HFFc6 (cell line): Measurements from ENCODE around the gene TIMM10. TPM values are rescaled to one million over a fixed set of nuclear protein-coding genes. Genes with fewer than 3 reads are reported as not detected.

Experiments used
- DNase-seq: peaks from one replicate; pipeline ENCODE4 v3.0.0-alpha.2; 2018
- H3K27ac Mint-ChIP-seq: 2 replicates; pipeline ENCODE4 v1.8.0; 2020; ENCODE audit warnings: mild to moderate bottlenecking, mixed read lengths
- H3K27me3 Mint-ChIP-seq: 2 replicates; pipeline ENCODE4 v1.8.0; 2021; ENCODE audit warnings: mild to moderate bottlenecking, moderate library complexity, mixed read lengths; ENCODE audit not compliant: insufficient read depth
- H3K36me3 Mint-ChIP-seq: 2 replicates; pipeline ENCODE4 v1.8.0; 2021; ENCODE audit warnings: low read depth, mixed read lengths
- H3K4me1 Mint-ChIP-seq: 2 replicates; pipeline ENCODE4 v1.8.0; 2020; ENCODE audit warnings: low read depth, mixed read lengths
- H3K4me3 Mint-ChIP-seq: 2 replicates; pipeline ENCODE4 v1.8.0; 2020; ENCODE audit warnings: mild to moderate bottlenecking, moderate library complexity, mixed read lengths
- H3K9me3 Mint-ChIP-seq: 2 replicates; pipeline ENCODE4 v1.8.0; 2020; ENCODE audit warnings: mild to moderate bottlenecking, mixed read lengths
- total RNA-seq, 6 experiments: library from RNA; stranded (reverse); fragmentation: NEBNext Ultra II Directional; extraction: Animal tissue kit (Norgen Biotek cat#: 25700); gene quantifications; 2 replicates in 1 of 6; 3 replicates in 5 of 6; pipeline ENCODE4 v1.2.3, GENCODE V29; 2021
- TF ChIP-seq, protein P1 (sequence below): fragments of 200-600 bp; sonication (generic); IDR thresholded peaks from 2 replicates; pipeline ENCODE4 v1.5.0; 2021; ENCODE audit warnings: antibody characterized with exemption, mild to moderate bottlenecking

The TIMM10 gene
- total RNA-seq, 6 experiments from 2014 or later, result 43.6 to 72.9 (median 58.4) TPM

DNA sequence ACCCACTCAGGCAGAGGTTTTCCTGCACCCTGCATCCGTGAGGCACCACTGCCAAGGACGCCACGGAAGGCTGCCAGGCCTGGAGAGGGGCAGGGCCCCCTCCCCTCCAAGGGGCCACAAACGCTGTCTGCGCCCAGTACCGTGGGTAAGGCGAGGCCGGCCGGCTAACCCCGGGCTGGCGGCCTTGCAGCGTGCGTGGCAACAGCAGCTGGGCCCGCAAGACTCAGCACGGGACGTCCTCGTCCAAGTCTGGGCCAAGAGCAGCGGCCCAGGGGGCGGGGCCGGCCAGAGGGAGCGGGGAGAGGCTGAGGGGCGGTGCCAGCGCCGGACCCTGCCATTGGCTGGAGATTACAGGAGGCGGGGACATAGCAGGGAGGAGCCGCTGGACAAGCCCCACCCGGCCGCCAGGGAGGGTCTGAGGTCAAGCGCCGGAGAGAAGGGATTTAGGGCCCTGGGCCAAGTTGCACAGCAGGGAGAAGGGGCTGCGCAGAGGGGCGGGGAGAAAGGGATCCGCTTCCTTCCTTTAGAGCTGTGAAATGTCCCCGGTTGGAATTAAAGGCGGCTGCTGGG is 31.1 kb downstream of the TIMM10 start:
- H3K27ac Mint-ChIP-seq, result no peak overlapping the region; the same call in 1 of the 2 replicates
- peaks cover 5% of the 10 kb centered on the region for H3K36me3 Mint-ChIP-seq
- DNase-seq, result peak; percentile 70
- peaks cover 14% of the 10 kb centered on the region for H3K4me1 Mint-ChIP-seq
- peak overlapping the region; percentile 70 for H3K4me3 Mint-ChIP-seq
- TF ChIP-seq, protein P1, sequence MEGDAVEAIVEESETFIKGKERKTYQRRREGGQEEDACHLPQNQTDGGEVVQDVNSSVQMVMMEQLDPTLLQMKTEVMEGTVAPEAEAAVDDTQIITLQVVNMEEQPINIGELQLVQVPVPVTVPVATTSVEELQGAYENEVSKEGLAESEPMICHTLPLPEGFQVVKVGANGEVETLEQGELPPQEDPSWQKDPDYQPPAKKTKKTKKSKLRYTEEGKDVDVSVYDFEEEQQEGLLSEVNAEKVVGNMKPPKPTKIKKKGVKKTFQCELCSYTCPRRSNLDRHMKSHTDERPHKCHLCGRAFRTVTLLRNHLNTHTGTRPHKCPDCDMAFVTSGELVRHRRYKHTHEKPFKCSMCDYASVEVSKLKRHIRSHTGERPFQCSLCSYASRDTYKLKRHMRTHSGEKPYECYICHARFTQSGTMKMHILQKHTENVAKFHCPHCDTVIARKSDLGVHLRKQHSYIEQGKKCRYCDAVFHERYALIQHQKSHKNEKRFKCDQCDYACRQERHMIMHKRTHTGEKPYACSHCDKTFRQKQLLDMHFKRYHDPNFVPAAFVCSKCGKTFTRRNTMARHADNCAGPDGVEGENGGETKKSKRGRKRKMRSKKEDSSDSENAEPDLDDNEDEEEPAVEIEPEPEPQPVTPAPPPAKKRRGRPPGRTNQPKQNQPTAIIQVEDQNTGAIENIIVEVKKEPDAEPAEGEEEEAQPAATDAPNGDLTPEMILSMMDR, result 0 out of 2 replicates have a peak, but pooled peaks have one; percentile 18
- H3K9me3 Mint-ChIP-seq, result no peaks in the 10 kb centered on the region
- no peaks in the 10 kb centered on the region for H3K27me3 Mint-ChIP-seq

DNA sequence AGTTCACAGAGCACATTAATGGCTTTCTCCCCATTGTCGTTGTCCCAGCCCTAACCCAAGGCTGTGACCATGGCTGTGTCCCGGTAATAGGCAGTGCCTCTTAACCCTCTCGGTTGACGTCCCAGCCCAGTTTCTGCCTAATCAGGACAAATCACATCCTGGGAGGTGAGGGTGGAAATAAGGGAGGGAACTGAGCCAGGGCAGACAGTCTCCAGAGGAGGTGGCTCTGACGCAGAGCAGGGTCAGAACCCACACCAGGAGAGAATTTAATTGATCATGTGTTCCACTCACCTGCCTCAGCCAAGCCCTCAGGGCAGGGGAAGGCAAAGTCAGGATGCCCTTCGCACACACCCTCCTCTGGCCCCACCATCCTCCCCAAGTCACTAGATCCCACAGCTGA is 32.0 kb downstream of the TIMM10 start:
- TF ChIP-seq, protein P1, result no peak
- no peaks in the 10 kb centered on the region for H3K9me3 Mint-ChIP-seq
- H3K4me1 Mint-ChIP-seq, result peaks cover 14% of the 10 kb centered on the region
- no peak overlapping the region for H3K27ac Mint-ChIP-seq
- peaks cover 5% of the 10 kb centered on the region for H3K36me3 Mint-ChIP-seq
- no peaks in the 10 kb centered on the region for H3K27me3 Mint-ChIP-seq
- H3K4me3 Mint-ChIP-seq, result no peak overlapping the region
- no peak for DNase-seq

DNA sequence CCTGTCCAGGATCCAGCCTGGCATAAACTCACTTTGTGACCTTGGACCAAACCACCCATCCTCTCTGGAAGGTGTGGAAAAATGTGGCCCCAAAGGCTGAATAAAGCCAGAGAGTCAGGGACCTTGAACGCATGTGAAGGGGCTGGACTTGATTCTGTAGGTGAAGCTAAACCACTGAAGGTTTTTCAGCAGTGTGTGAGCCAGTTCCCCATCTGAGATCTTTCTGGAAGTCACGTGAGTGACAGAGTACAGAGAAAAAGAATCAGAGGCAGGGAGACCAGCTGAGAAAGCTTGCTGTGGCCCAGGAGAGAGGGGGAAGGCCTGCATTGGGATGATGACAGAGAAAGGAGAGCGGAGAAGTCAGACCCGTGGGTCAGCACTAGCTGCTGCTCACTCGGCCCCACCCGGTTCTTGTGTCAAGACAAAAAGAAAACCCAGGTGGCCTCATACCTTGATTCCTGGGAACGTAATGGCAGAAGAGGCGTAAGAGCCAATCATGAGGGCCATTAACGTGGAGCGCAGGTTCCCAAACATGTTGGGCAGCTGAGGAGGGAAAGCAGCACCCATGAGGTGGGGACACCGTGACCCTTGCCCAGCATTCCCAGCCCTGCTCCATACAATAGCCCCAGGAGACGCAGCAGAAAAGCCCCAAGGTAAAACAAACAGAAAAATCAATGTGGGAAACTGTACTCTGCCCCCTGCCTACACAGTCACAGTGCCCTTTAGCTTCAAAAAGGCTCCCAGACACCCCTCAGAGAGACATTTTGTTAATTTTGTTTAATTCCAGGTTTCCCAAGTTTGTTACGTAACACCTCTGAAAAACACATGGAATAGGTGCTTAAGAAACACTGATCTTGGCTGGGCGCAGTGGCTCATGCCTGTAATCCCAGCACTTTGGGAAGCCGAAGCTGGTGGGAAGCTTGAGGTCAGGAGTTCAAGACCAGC is 33.0 kb downstream of the TIMM10 start:
- H3K9me3 Mint-ChIP-seq, result no peaks in the 10 kb centered on the region
- TF ChIP-seq, protein P1, result no peak
- H3K36me3 Mint-ChIP-seq, result peaks cover 5% of the 10 kb centered on the region
- DNase-seq, result no peak
- peaks cover 14% of the 10 kb centered on the region for H3K4me1 Mint-ChIP-seq
- H3K4me3 Mint-ChIP-seq, result no peak overlapping the region
- no peaks in the 10 kb centered on the region for H3K27me3 Mint-ChIP-seq
- H3K27ac Mint-ChIP-seq, result no peak overlapping the region

DNA sequence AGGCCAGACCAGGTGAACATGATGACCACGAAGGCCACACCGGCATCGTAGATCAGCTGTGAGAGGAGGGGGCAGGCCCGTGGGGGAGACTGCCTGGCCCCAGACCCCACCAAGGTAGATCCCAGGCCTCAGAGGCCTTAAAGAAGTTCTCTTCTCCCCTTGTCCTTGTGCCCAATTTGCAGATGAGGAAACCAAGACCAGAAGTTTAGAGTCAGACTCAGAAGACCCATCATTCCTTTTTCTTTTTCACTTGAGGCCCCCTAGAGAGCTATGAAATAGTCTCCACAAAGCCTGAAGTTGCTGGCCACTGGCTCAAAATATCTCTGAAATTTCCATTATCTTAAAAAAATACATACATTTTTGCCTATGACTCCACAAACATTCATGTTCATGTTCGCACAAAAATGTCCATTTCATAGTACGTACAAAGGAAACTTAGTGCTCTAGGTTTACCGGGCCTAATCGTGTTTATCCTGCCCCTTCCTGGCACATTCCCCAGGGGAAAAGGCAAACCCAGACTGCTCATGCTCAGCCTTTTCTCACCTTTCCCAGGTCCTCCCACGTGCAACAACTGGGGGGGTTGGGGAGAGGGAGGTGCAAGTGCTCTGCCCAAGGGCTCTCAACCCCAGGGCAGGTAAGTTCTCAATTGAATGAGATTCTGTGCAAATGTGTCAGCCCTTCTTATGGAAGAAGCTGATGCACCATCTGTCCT is 34.3 kb downstream of the TIMM10 start:
- no peaks in the 10 kb centered on the region for H3K27me3 Mint-ChIP-seq
- no peaks in the 10 kb centered on the region for H3K9me3 Mint-ChIP-seq
- no peak overlapping the region for H3K27ac Mint-ChIP-seq
- TF ChIP-seq, protein P1, result no peak
- no peak overlapping the region for H3K4me3 Mint-ChIP-seq
- peaks cover 5% of the 10 kb centered on the region for H3K36me3 Mint-ChIP-seq
- peaks cover 10% of the 10 kb centered on the region for H3K4me1 Mint-ChIP-seq
- no peak for DNase-seq

DNA sequence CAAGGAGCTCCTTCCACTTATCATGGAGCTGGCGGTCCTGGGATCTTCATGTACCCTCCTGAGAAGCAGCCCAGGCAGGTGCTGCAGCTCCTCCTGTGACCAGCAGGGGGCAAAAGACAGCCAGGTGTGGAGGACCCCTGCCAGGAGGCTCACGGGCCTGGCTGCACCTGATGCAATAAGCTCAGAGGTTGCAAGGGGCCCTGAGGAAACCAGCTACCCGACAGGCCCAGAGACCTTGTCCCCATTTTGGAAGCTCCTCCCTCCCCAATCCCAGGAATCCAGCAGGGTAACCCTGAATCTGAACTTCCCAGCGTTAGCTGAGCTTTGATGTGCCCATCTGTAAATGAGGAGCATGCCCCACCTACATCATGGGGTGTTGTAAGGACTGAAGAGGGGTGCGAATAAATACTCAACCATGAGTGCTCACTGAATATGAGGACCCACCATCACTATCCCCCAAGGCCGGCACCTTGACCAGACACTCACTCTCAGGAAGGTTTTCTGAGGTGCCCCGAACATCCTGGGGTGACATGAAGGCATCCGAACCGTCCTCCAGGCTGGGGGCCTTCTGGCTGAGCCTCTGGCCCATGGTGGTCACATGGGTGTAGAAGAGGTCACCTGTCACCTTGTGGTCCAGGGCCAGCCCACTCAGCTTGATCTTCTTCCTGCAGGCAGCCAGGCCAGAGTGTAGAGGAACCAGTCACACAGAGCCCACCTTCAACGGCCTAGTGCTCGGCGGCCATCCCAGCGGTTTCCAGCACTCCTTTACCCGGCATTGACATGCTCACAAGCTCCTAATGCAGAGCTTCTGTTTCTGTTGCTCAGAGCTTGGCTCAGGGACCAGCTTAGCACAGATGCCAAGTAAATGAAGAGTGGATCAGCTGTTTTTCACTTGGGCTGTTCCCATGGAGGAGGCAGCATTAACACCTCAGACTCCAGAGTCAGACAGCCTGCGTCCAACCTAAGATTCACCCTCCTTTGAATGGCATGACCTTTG is 36.7 kb downstream of the TIMM10 start:
- no peak for DNase-seq
- Mint-ChIP-seq H3K27me3 (no peaks in the 10 kb centered on the region), H3K27ac (no peak overlapping the region), H3K4me3 (no peak overlapping the region), H3K9me3 (no peaks in the 10 kb centered on the region), H3K36me3 (no peaks in the 10 kb centered on the region), H3K4me1 (peaks cover 8% of the 10 kb centered on the region)
- TF ChIP-seq, protein P1, result peak; percentile 93
